Mesothelial cell of epicardium (in vitro differentiated cells): Measurements from ENCODE around the gene ADI1. TPM values are rescaled to one million over a fixed set of nuclear protein-coding genes. Genes with fewer than 3 reads are reported as not detected.
"Not testable (repeated sequence)": the region's sequence is repeated elsewhere in the genome, so short reads cannot be mapped to it uniquely, and the experiment has no call there.

ENCODE experiments used
- DNase-seq, 2 experiments: peaks; one replicate each; pipeline ENCODE4 v3.0.0; 2021; ENCODE audit warnings: low spot score in 2 of 2; ENCODE audit not compliant: unreplicated experiment in 2 of 2
- H3K27ac Mint-ChIP-seq: 2 replicates; pipeline ENCODE4 v1.8.0; 2021; ENCODE audit warnings: mixed read lengths
- H3K27me3 Mint-ChIP-seq: 2 replicates; pipeline ENCODE4 v1.8.0; 2021; ENCODE audit warnings: low read depth, mixed read lengths
- H3K36me3 Mint-ChIP-seq: 2 replicates; pipeline ENCODE4 v1.8.0; 2021; ENCODE audit warnings: mixed read lengths
- H3K4me1 Mint-ChIP-seq: 2 replicates; pipeline ENCODE4 v1.8.0; 2021; ENCODE audit warnings: mixed read lengths
- H3K4me3 Mint-ChIP-seq: 2 replicates; pipeline ENCODE4 v1.8.0; 2021; ENCODE audit warnings: mild to moderate bottlenecking, moderate library complexity, mixed read lengths
- H3K9me3 Mint-ChIP-seq: 2 replicates; pipeline ENCODE4 v1.8.0; 2021; ENCODE audit warnings: mixed read lengths
- CTCF ChIP-seq: fragments of 200-600 bp; sonication (generic); IDR thresholded peaks from one replicate; pipeline ENCODE4 v1.5.0; 2021; ENCODE audit warnings: antibody characterized with exemption; ENCODE audit not compliant: unreplicated experiment
- total RNA-seq: library from RNA; stranded (reverse); gene quantifications from 3 replicates; pipeline ENCODE4 v1.2.1, GENCODE V29; 2021

Gene ADI1
- total RNA-seq, 1 donor from 2014 or later = 16.6 TPM

GRCh38 chr2:3454802-3455201 is 64.5 kb downstream of the ADI1 start:
- Mint-ChIP-seq H3K4me3 (no peak overlapping the region), H3K27ac (no peak overlapping the region), H3K27me3 (no peaks in the 10 kb centered on the region), H3K9me3 (no peaks in the 10 kb centered on the region), H3K36me3 (peaks cover 20% of the 10 kb centered on the region), H3K4me1 (no peaks in the 10 kb centered on the region)
- TF ChIP-seq CTCF = no peak
- no peak for DNase-seq

- H3K36me3 Mint-ChIP-seq = peaks cover 24% of the 10 kb centered on the region
- not testable (repeated sequence) for H3K27ac Mint-ChIP-seq
Measured at GRCh38 chr2:3454005-3454404, 65.3 kb downstream of the ADI1 start.

GRCh38 chr2:3453190-3453999 is 65.9 kb downstream of the ADI1 start:
- DNase-seq = no peak
- no peaks in the 10 kb centered on the region for H3K9me3 Mint-ChIP-seq
- H3K27ac Mint-ChIP-seq = no peak overlapping the region
- no peak overlapping the region for H3K4me3 Mint-ChIP-seq
- H3K4me1 Mint-ChIP-seq = no peaks in the 10 kb centered on the region
- no peak for TF ChIP-seq CTCF
- H3K27me3 Mint-ChIP-seq = no peaks in the 10 kb centered on the region
- peaks cover 24% of the 10 kb centered on the region for H3K36me3 Mint-ChIP-seq

More at GRCh38 chr2:3454005-3454404, 65.3 kb downstream of the ADI1 start:
- H3K9me3 Mint-ChIP-seq, DNase-seq, H3K27me3 Mint-ChIP-seq, H3K4me3 Mint-ChIP-seq, H3K4me1 Mint-ChIP-seq: not testable (repeated sequence)

- no peak for DNase-seq
- TF ChIP-seq CTCF = no peak
- H3K36me3 Mint-ChIP-seq = peaks cover 34% of the 10 kb centered on the region
- H3K4me3 Mint-ChIP-seq = no peak overlapping the region
- no peaks in the 10 kb centered on the region for H3K4me1 Mint-ChIP-seq
- H3K9me3 Mint-ChIP-seq = no peaks in the 10 kb centered on the region
- no peaks in the 10 kb centered on the region for H3K27me3 Mint-ChIP-seq
- no peak overlapping the region for H3K27ac Mint-ChIP-seq
Measured at GRCh38 chr2:3451926-3452671, 67.2 kb downstream of the ADI1 start.

- H3K4me1 Mint-ChIP-seq = no peaks in the 10 kb centered on the region
- H3K9me3 Mint-ChIP-seq = no peaks in the 10 kb centered on the region
- H3K27me3 Mint-ChIP-seq = no peaks in the 10 kb centered on the region
- H3K4me3 Mint-ChIP-seq = no peak overlapping the region
- DNase-seq = no peak
- peaks cover 36% of the 10 kb centered on the region for H3K36me3 Mint-ChIP-seq
- no peak for TF ChIP-seq CTCF
- no peak overlapping the region for H3K27ac Mint-ChIP-seq
Measured at GRCh38 chr2:3451169-3451568, 68.2 kb downstream of the ADI1 start.

GRCh38 chr2:3450385-3451010 is 68.8 kb downstream of the ADI1 start:
- Mint-ChIP-seq H3K27me3 (no peaks in the 10 kb centered on the region), H3K9me3 (no peaks in the 10 kb centered on the region), H3K4me1 (no peaks in the 10 kb centered on the region), H3K36me3 (peaks cover 36% of the 10 kb centered on the region), H3K4me3 (no peak overlapping the region), H3K27ac (no peak overlapping the region)
- TF ChIP-seq CTCF = no peak
- DNase-seq = no peak
